Measurements from ENCODE around the gene CDC42. TPM values are rescaled to one million over a fixed set of nuclear protein-coding genes. Genes with fewer than 3 reads are reported as not detected.
"Not testable (repeated sequence)": the region's sequence is repeated elsewhere in the genome, so short reads cannot be mapped to it uniquely, and the experiment has no call there.

The CDC42 gene
- total and polyA plus RNA-seq, 7 experiments from 2014 or later: 186 to 427 (median 305) TPM

GRCh38 chr1:22009566-22009965, 42.9 kb upstream of the CDC42 start:
- H3K4me1 Mint-ChIP-seq; H3K27ac ChIP-seq (ENCODE audit: low read depth, low read length); H3K4me3 ChIP-seq (ENCODE audit: low read length); H3K9me3 ChIP-seq (ENCODE audit: control insufficient read depth in 2 of 3, low read length in 3 of 3); H3K4me3 Mint-ChIP-seq; POLR2A ChIA-PET; H3K27me3 Mint-ChIP-seq; ATAC-seq; intact Hi-C loops (cut with micrococcal nuclease); H3K9me3 Mint-ChIP-seq; CTCF ChIA-PET; H3K4me1 ChIP-seq (ENCODE audit: control insufficient read depth in 2 of 2, insufficient read depth in 2 of 2, low read length in 2 of 2); H3K36me3 ChIP-seq (ENCODE audit: control insufficient read depth in 2 of 3, insufficient read depth in 3 of 3, low read length in 3 of 3); DNase-seq; H3K36me3 Mint-ChIP-seq; H3K27ac Mint-ChIP-seq; H3K27me3 ChIP-seq (ENCODE audit: control insufficient read depth in 2 of 2, insufficient read depth in 2 of 2, low read length in 2 of 2): not testable (repeated sequence)

GRCh38 chr1:22012752-22013151, 39.8 kb upstream of the CDC42 start:
- POLR2A ChIA-PET; H3K9me3 ChIP-seq (ENCODE audit: control insufficient read depth in 2 of 3, low read length in 3 of 3); H3K9me3 Mint-ChIP-seq; H3K27me3 Mint-ChIP-seq; H3K4me3 Mint-ChIP-seq; H3K4me1 ChIP-seq (ENCODE audit: control insufficient read depth in 2 of 2, insufficient read depth in 2 of 2, low read length in 2 of 2); ATAC-seq; H3K36me3 Mint-ChIP-seq; H3K36me3 ChIP-seq (ENCODE audit: control insufficient read depth in 2 of 3, insufficient read depth in 3 of 3, low read length in 3 of 3); DNase-seq; H3K27ac Mint-ChIP-seq; H3K4me1 Mint-ChIP-seq; H3K4me3 ChIP-seq (ENCODE audit: low read length); intact Hi-C loops (cut with micrococcal nuclease); CTCF ChIA-PET; H3K27ac ChIP-seq (ENCODE audit: low read depth, low read length); H3K27me3 ChIP-seq (ENCODE audit: control insufficient read depth in 2 of 2, insufficient read depth in 2 of 2, low read length in 2 of 2): not testable (repeated sequence)

DNA sequence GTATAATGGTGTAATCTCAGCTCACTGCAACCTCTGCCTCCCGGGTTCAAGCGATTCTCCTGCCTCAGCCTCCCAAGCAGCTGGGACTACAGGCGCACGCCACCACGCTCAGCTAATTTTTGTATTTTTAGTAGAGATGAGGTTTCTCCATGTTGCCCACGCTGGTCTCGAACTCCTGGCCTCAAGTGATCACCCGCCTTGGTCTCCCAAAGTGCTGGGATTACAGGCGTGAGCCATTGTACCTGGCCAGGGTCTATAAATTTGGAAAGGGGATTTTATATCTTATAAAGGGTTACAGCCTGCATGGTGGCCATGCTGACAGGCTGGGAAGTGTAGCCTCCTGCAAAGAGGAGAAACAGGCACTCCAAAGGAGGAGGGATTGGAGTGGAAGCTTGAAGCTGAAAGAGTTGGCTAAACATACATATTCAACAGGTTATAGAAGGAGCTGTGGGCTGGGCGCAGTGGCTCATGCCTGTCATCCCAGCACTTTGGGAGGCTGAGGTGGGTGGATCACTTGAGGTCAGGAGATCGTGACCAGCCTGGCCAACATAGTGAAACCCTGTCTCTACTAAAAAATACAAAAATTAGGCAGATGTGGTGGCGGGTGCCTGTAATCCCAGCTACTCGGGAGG, 37.8 kb upstream of the CDC42 start:
- H3K4me3 ChIP-seq (ENCODE audit: low read length); ATAC-seq; POLR2A ChIA-PET; H3K36me3 ChIP-seq (ENCODE audit: control insufficient read depth in 2 of 3, insufficient read depth in 3 of 3, low read length in 3 of 3); DNase-seq; H3K27me3 Mint-ChIP-seq; H3K36me3 Mint-ChIP-seq; H3K9me3 ChIP-seq (ENCODE audit: control insufficient read depth in 2 of 3, low read length in 3 of 3); H3K27ac ChIP-seq (ENCODE audit: low read depth, low read length); intact Hi-C loops (cut with micrococcal nuclease); H3K27me3 ChIP-seq (ENCODE audit: control insufficient read depth in 2 of 2, insufficient read depth in 2 of 2, low read length in 2 of 2); H3K4me3 Mint-ChIP-seq; H3K9me3 Mint-ChIP-seq: not testable (repeated sequence)
- CTCF ChIA-PET: interaction anchor here (0.6 kb wide), 1 partner anchor 287 kb away, joined by 4 read pairs; no protein-coding TSS in a partner anchor
- Mint-ChIP-seq H3K27ac (peak overlapping the region in 3 of 9 donors; percentile 3 to 76 (median 45)), H3K4me1 (peaks cover 11 to 16% (median 14%) of the 10 kb centered on the region in 7 donors)
- peaks cover 12 to 14% of the 10 kb centered on the region in 2 donors for H3K4me1 ChIP-seq (ENCODE audit: control insufficient read depth in 2 of 2, insufficient read depth in 2 of 2, low read length in 2 of 2)

- Mint-ChIP-seq H3K27me3 (peaks cover 0 to 3% (median 0%) of the 10 kb centered on the region in 5 donors), H3K27ac (peak overlapping the region; percentile 83 to 99 (median 95)), H3K36me3 (no peaks in the 10 kb centered on the region), H3K9me3 (no peaks in the 10 kb centered on the region), H3K4me1 (peaks cover 20 to 32% (median 30%) of the 10 kb centered on the region in 7 donors), H3K4me3 (peak overlapping the region; percentile 44 to 77 (median 66))
- Histone ChIP-seq H3K36me3 (ENCODE audit: control insufficient read depth in 2 of 3, insufficient read depth in 3 of 3, low read length in 3 of 3) (no peaks in the 10 kb centered on the region), H3K4me3 (ENCODE audit: low read length) (no peak overlapping the region), H3K27ac (ENCODE audit: low read depth, low read length) (peak overlapping the region; percentile 47), H3K27me3 (ENCODE audit: control insufficient read depth in 2 of 2, insufficient read depth in 2 of 2, low read length in 2 of 2) (no peaks in the 10 kb centered on the region), H3K4me1 (ENCODE audit: control insufficient read depth in 2 of 2, insufficient read depth in 2 of 2, low read length in 2 of 2) (peaks cover 22 to 27% of the 10 kb centered on the region in 2 donors), H3K9me3 (ENCODE audit: control insufficient read depth in 2 of 3, low read length in 3 of 3) (no peaks in the 10 kb centered on the region)
- peak; percentile 31 to 86 (median 68) for DNase-seq
- peak; percentile 96 for ATAC-seq
- intact Hi-C loops (cut with micrococcal nuclease): loop anchor here (1.0 kb wide), 3 partner anchors 33 to 86 kb away; partner anchors contain the start of gene CDC42 (in 1 of the 2)
- ChIA-PET POLR2A (interaction anchor here (0.5 to 1.4 kb wide), 5 partner anchors 13 to 69 kb away, joined by 3 to 16 read pairs (median 3); partner anchors contain the start of gene CDC42), CTCF (interaction anchor here (0.6 to 0.9 kb wide), 5 partner anchors 35 to 175 kb away, joined by 3 to 4 read pairs (median 4); no protein-coding TSS in a partner anchor)
Observed at GRCh38 chr1:22018583-22019559, 33.6 kb upstream of the CDC42 start.

DNA sequence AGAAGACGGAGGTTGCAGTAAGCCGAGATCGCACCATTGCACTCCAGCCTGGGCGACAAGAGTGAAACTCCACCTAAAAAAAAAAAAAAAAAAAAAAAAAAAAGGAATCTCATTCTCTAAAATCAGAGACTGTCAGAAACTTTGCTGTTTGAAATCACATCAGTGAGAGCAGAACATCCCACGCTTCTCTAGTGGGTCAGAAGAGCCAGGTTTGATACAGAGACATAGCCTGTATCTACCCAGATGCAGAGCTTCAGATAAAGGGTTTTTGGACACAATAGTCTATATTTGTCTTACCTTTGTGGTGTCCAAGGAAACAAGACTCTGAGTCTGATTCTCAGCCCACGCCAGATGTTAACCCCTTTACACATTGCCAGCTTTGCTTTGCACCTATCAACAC, 31.4 kb upstream of the CDC42 start:
- intact Hi-C loops (cut with micrococcal nuclease): loop anchor here in 1 of 2 donors (5.0 to 10.0 kb wide), 3 partner anchors 59 to 844 kb away; partner anchors contain the start of genes ECE1 and EIF4G3
- POLR2A ChIA-PET: interaction anchor here (0.6 to 25.0 kb wide), 2 partner anchors 34 to 238 kb away, joined by 3 to 774 read pairs; partner anchors contain the start of gene CDC42
- H3K4me3 Mint-ChIP-seq: peak overlapping the region in 2 of 10 donors; percentile 14 to 22
- H3K4me1 Mint-ChIP-seq: peaks cover 28 to 48% (median 41%) of the 10 kb centered on the region in 7 donors
- H3K27ac Mint-ChIP-seq: peak overlapping the region in 5 of 9 donors; percentile 23 to 84 (median 45)
- no peak for DNase-seq
- no peak overlapping the region for H3K27ac ChIP-seq (ENCODE audit: low read depth, low read length)
- H3K4me1 ChIP-seq (ENCODE audit: control insufficient read depth in 2 of 2, insufficient read depth in 2 of 2, low read length in 2 of 2): peaks cover 26 to 32% of the 10 kb centered on the region in 2 donors
- H3K9me3 ChIP-seq (ENCODE audit: control insufficient read depth in 2 of 3, low read length in 3 of 3): no peaks in the 10 kb centered on the region
- CTCF ChIA-PET: interaction anchor here (0.6 to 5.3 kb wide), 2 partner anchors 33 to 323 kb away, joined by 3 to 56 read pairs; partner anchors contain the start of gene CDC42
- H3K36me3 Mint-ChIP-seq: peaks cover 2 to 6% (median 3%) of the 10 kb centered on the region in 5 donors
- H3K4me3 ChIP-seq (ENCODE audit: low read length): no peak overlapping the region
- no peaks in the 10 kb centered on the region for H3K27me3 Mint-ChIP-seq
- peaks cover 0 to 3% (median 0%) of the 10 kb centered on the region in 11 donors for H3K9me3 Mint-ChIP-seq
- ATAC-seq: no peak
- H3K27me3 ChIP-seq (ENCODE audit: control insufficient read depth in 2 of 2, insufficient read depth in 2 of 2, low read length in 2 of 2): no peaks in the 10 kb centered on the region
- peaks cover 0 to 4% (median 0%) of the 10 kb centered on the region in 3 experiments for H3K36me3 ChIP-seq (ENCODE audit: control insufficient read depth in 2 of 3, insufficient read depth in 3 of 3, low read length in 3 of 3)

Measured in naive thymus-derived CD4-positive, alpha-beta T cell (primary cell).